ENCODE data around the gene AKAP12.
"Not testable (repeated sequence)": the region's sequence is repeated elsewhere in the genome, so short reads cannot be mapped to it uniquely, and the experiment has no call there.

The AKAP12 gene

DNA sequence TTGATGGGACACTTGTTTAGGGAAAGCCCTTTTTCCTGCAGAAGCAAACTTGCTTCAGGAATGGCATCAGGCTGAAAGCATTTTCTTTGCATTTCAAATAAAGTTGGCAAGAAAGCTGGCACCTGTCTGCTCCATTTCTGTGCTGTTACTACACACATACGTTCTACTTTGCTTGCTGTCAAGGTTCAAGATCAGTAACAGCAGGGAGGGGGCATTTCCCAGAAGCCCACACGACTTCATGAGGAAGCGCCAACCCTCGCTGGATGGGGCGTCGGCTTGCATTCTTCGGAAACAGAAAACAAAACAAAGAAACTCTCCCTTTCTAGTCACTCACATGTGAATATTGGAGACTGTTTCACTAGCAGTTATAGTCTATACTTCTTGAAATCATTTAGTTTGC is 46.4 kb downstream of the AKAP12 start:
- DNase-seq: no peak

- no peak for DNase-seq
Observed at GRCh38 chr6:151288712-151289398, 49.1 kb downstream of the AKAP12 start.

GRCh38 chr6:151289399-151290007 is 49.7 kb downstream of the AKAP12 start:
- no peak for DNase-seq

DNA sequence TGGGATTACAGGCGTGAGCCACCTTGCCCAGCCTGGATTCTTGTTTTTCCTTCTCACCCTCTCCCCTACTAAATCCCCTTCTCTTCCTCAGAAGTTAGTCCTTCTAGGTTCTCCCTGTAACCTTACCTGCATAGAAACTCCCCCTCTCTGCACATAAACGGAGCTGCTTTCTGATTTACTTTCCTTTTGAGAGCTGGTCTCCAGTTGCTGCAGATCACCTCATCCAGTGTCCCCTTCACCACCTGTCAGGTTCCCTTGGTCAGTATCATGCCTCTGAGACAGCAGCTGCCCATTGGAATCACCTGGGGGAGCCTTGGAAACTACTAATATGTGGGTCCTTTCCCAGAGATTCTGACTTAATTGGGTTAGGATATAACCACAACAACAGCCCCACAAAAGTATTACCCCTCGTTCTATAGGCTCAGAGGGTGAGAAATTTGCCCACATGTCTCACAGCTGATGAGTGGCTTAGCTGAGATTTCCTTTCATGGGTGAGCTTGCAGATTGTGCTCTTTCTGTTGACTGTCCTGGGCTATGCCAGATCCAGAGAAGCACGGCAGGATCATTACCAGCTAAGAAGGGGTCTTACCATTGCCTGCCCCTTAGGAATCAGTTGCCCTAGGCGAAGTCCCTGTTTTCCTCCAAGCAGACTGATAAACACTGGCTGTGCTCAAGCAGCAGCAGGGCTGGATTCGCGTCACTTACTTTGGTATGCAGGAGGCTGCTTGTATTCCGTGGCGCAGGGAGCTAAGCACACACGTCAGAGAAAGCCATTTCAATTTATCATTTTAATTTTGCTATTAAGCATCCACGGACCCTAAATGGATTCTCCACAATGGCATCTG is 51.3 kb downstream of the AKAP12 start:
- no peak for DNase-seq

GRCh38 chr6:151291722-151292059 is 51.9 kb downstream of the AKAP12 start:
- no peak for DNase-seq

GRCh38 chr6:151292974-151293687 is 53.4 kb downstream of the AKAP12 start:
- no peak for DNase-seq

DNA sequence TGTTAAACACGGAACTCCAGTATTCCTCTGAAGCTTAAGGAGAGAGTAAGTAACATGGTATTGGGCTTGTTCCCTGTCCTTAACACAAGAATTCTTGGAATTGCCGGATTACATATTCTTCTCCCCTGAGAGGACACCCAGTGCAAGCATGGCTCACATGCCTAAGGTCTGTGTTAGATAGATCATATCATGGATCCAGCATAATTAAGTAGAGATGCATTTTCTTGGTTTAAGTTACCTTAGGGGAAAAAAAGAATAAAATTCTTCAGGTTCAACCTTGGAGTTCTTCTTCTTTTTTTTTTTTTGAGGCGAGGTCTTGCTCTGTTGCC is 53.9 kb downstream of the AKAP12 start:
- DNase-seq: no peak

DNA sequence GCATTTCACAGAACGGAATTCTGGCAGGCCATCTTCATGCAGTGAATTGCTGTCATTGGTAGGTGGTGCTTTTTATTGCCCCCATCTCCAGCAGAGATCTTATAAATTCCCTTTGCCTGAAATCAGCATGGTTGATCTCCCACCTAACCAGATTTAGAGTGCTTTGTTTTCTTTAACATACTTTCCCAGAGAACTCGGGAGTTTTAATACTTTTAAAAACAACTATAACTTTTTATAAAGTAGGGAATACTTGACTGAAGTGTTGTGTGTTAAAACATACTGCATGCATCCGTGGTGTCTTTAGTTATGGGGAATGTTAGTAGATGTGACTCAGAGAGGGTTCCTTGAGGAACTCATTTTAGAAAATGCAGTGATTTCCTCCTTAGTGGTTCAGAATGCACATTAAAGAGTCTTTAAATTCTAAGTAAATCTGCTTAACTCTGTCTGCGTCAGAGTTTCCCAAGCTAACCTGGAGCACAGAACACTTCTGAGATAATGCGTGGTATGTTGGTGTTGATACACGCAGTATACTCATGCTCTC is 54.9 kb downstream of the AKAP12 start:
- no peak for DNase-seq

- no peak for DNase-seq
Observed at GRCh38 chr6:151297886-151298285, 58.1 kb downstream of the AKAP12 start.

GRCh38 chr6:151299011-151299410 is 59.2 kb downstream of the AKAP12 start:
- DNase-seq: no peak

DNA sequence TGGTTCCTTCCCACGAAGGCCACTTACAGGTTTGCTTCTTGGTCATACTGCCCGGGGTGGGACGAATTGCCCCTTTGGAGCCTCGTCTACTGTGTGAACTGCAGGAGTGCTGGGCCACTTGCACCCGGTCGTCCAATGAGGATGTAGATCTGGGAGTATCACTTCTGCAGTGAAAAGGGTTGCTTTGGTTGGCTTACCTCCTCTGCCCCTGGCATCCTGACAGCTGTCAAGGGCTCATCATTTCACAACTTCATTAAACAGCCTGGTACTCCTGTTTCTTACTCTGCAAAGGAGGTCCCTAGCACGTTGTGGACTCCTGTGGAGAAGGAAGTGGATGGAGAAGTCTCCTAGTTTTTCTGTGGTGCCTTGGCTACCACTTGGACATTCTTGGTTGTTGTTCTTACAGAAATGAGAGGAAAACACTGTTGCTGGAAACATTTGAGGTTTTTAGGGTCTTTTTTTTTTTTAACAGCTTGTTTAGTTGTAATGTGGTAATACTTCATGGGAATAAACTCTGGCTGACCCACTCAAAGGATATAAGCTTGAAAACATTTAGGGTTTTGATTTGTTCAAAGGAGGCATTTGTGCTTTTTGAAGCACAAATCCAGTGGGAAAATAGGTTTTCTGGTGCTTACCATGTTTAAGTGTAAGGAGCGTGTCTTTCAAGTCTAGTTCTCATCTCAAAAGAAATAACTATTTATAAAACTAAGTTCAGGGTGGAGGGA is 60.7 kb downstream of the AKAP12 start:
- no peak for DNase-seq

DNA sequence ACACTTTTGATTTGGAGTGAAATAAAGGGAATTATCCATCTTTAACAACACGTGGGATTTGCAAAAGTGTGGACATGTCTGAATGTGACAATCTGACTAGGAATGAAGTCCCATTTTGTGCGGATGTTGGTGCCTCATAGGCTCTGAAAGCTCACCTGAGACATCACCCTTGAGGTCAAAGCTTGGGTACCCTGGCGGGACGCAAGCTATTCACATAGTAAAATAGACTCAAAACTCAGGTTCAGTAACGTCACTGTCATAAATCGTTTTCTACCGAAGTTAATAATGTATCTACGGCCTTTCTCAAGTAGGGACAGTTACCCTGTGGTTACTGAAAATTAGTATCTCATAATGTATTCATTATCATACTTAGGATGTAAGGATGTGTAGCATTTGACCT is 61.8 kb downstream of the AKAP12 start:
- no peak for DNase-seq

DNA sequence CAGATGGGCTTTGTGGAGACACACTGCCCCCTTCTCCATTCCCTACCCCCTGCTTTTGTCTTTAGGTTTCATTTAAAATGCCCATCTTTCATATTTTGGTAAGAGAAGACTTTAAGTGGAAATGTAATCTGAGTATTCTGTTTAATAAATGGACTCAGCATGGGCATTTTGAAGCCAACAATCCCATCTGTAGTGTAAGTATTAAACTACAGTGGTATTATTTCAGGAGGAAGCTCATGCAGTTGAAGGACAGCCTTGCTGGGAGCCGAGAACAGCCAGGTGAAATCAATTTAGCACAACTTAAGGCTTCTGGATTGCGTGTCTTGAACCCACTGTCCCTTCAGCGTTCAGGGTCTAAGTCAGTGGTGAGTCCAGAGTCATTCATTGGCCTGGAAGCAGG is 63.5 kb downstream of the AKAP12 start:
- DNase-seq: no peak

DNA sequence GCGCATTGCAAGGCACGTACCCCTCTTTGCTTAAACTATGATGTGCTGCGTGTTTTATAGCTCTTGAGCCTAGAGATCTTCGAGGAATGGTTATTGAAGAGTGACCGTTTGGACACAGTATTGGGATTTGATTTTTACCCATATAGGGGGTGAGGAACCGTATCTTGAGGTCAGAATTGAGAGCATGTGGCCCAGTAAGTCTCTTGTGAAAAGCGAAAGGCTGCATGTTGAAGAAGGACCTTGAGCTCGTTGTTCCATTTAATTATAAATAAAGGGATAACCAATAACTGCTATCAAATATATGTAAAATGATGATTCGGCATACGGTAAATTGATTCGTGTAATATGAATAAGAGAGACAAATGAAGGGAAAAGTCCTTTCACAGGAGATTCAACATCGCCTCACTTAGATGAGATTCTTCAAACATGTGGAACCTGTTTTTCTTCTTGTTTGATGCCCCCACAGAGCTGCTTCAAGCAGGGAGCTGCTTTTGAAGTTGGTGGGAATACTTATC is 66.6 kb downstream of the AKAP12 start:
- DNase-seq: no peak

DNA sequence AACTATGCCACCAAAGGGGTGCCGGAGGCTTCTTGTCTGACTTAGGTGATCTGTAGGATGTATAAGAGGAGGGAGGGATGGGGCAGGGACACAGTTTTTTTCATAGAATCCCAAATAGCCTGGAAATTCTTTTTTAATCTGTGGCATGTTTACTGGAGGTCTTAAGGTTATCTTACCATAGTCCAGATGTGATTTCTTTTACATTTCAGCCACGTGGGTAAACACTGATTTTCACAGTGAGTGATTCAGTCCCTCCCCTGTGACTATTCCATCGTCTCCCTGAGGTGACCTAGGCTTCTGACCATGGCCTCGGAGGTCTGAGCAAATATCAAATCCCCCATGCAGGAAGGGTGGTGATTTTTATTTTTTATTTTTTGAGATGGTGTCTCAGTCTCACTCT is 67.7 kb downstream of the AKAP12 start:
- no peak for DNase-seq

DNA sequence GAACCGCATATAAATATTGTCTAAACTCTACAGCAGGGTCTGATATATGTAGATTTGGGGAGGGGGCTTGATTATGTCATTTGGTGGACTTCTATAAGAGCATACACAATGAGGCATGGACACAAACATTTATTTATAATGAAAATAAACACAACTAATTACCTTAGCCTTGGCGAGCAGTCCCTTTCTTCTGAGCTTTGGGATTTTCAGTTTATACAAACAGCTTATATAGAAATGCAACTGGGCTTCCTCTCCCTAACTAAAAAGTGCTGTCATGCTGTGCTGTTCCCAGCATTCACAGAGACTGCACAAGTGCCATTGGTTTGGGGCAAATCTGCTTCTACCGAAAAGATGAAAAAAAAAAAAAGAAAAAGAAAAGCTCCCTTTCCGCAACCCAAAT is 69.9 kb downstream of the AKAP12 start:
- DNase-seq: no peak

GRCh38 chr6:151310279-151310678 is 70.5 kb downstream of the AKAP12 start:
- DNase-seq: no peak

- no peak for DNase-seq
Observed at GRCh38 chr6:151310852-151311767, 71.3 kb downstream of the AKAP12 start.

DNA sequence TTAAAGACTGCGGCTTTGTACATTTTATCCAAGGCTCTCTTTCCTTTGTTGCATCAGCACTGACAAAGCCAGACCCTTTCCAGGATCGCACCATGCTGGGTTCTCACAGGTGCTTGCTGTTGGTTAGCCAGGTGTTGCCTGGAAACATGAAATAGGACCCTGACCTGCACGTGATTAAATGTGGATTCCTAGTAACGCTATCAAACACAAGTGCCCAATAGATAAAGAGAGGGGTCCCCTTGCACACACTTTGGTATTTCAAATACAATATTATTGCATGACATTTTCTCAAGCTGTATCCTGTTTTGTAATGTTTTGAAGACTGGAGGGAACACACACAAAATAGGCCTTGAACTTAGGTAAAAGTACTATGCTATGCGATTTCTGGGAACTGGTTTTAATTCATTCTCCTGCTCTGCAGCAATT is 73.3 kb downstream of the AKAP12 start:
- no peak for DNase-seq

- not testable (repeated sequence) for DNase-seq
Observed at GRCh38 chr6:151315661-151316060, 75.9 kb downstream of the AKAP12 start.

All from NCI-H446 treated with DMSO at 0.1 percent for 48 hours (cell line).